Immature natural killer cell (primary cell): ENCODE measurements around the gene ZBTB49. TPM values are rescaled to one million over a fixed set of nuclear protein-coding genes. Genes with fewer than 3 reads are reported as not detected.
"Not testable (repeated sequence)": the region's sequence is repeated elsewhere in the genome, so short reads cannot be mapped to it uniquely, and the experiment has no call there.

Source experiments
- DNase-seq, 3 donors: peaks; one replicate each; pipeline ENCODE4 v3.0.0; 2022; ENCODE audit warnings: mixed read lengths in 1 of 3
- H3K27ac Mint-ChIP-seq, 6 donors: one replicate each; pipeline ENCODE4 v1.8.0; 2020; ENCODE audit warnings: mixed read lengths in 6 of 6, mild to moderate bottlenecking in 5 of 6, inconsistent platforms in 4 of 6, moderate library complexity in 3 of 6
- H3K27me3 Mint-ChIP-seq, 3 donors: one replicate each; pipeline ENCODE4 v1.8.0; 2020 to 2021; ENCODE audit warnings: low read depth in 3 of 3, mild to moderate bottlenecking in 3 of 3, mixed read lengths in 3 of 3, moderate library complexity in 3 of 3, inconsistent platforms in 1 of 3
- H3K36me3 Mint-ChIP-seq, 3 donors: one replicate each; pipeline ENCODE4 v1.8.0; 2020; ENCODE audit warnings: mixed read lengths in 3 of 3, inconsistent platforms in 2 of 3, mild to moderate bottlenecking in 2 of 3
- H3K4me1 Mint-ChIP-seq, 2 donors: one replicate each; pipeline ENCODE4 v1.8.0; 2020; ENCODE audit warnings: inconsistent platforms in 2 of 2, mild to moderate bottlenecking in 2 of 2, mixed read lengths in 2 of 2, moderate library complexity in 1 of 2
- H3K4me3 Mint-ChIP-seq, 5 donors: one replicate each; pipeline ENCODE4 v1.8.0; 2020; ENCODE audit warnings: mild to moderate bottlenecking in 5 of 5, mixed read lengths in 5 of 5, inconsistent platforms in 3 of 5, moderate library complexity in 3 of 5
- H3K9me3 Mint-ChIP-seq, 6 donors: one replicate each; pipeline ENCODE4 v1.8.0; 2020; ENCODE audit warnings: mild to moderate bottlenecking in 6 of 6, mixed read lengths in 6 of 6, inconsistent platforms in 4 of 6, moderate library complexity in 3 of 6
- polyA plus RNA-seq, 3 donors: library from polyadenylated mRNA; unstranded; fragments of 300-500 nt; fragmentation: Illumina TruSeq; gene quantifications; one replicate each; pipeline ENCODE4 v1.2.3, GENCODE V29; 2021

The ZBTB49 gene
- polyA plus RNA-seq, 3 donors from 2014 or later: 3.2 to 6.9 (median 4.6) TPM

- DNase-seq: no peak
- Mint-ChIP-seq H3K27me3 (peaks cover 0 to 4% (median 0%) of the 10 kb centered on the region in 3 donors), H3K27ac (peak overlapping the region in 1 of 6 donors; percentile 66), H3K4me3 (no peak overlapping the region), H3K4me1 (peaks cover 5 to 6% of the 10 kb centered on the region in 2 donors), H3K9me3 (no peaks in the 10 kb centered on the region), H3K36me3 (no peaks in the 10 kb centered on the region)
These were observed 48.4 kb downstream of the ZBTB49 start for GRCh38 chr4:4338210-4339001.

- Mint-ChIP-seq H3K27me3 (peaks cover 0 to 5% (median 0%) of the 10 kb centered on the region in 3 donors), H3K9me3 (no peaks in the 10 kb centered on the region), H3K4me3 (no peak overlapping the region), H3K36me3 (no peaks in the 10 kb centered on the region), H3K4me1 (peaks cover 5 to 6% of the 10 kb centered on the region in 2 donors), H3K27ac (peak overlapping the region in 1 of 6 donors; percentile 35)
- no peak for DNase-seq
These were observed 49.5 kb downstream of the ZBTB49 start for GRCh38 chr4:4339504-4340085.

- H3K27me3 Mint-ChIP-seq: peaks cover 0 to 5% (median 0%) of the 10 kb centered on the region in 3 donors
- H3K4me3 Mint-ChIP-seq: no peak overlapping the region
- H3K36me3 Mint-ChIP-seq: no peaks in the 10 kb centered on the region
- no peaks in the 10 kb centered on the region for H3K9me3 Mint-ChIP-seq
- no peak for DNase-seq
- H3K27ac Mint-ChIP-seq: peak overlapping the region in 1 of 6 donors; percentile 5
- peaks cover 2% of the 10 kb centered on the region in 2 donors for H3K4me1 Mint-ChIP-seq
These were observed 52.0 kb downstream of the ZBTB49 start for GRCh38 chr4:4341861-4342650.

GRCh38 chr4:4343038-4343437 lies 53.0 kb downstream of the ZBTB49 start:
- no peak for DNase-seq
- H3K27me3 Mint-ChIP-seq: peaks cover 0 to 5% (median 2%) of the 10 kb centered on the region in 3 donors
- H3K4me3 Mint-ChIP-seq: no peak overlapping the region
- peak overlapping the region in 2 of 6 donors; percentile 5 to 45 for H3K27ac Mint-ChIP-seq
- no peaks in the 10 kb centered on the region for H3K36me3 Mint-ChIP-seq
- peaks cover 12% of the 10 kb centered on the region in 2 donors for H3K4me1 Mint-ChIP-seq
- H3K9me3 Mint-ChIP-seq: no peaks in the 10 kb centered on the region

- peak overlapping the region in 1 of 6 donors; percentile 37 for H3K27ac Mint-ChIP-seq
- no peak overlapping the region for H3K4me3 Mint-ChIP-seq
- DNase-seq: no peak
- H3K4me1 Mint-ChIP-seq: peaks cover 29% of the 10 kb centered on the region in 2 donors
- peaks cover 8 to 13% (median 9%) of the 10 kb centered on the region in 3 donors for H3K27me3 Mint-ChIP-seq
- H3K36me3 Mint-ChIP-seq: no peaks in the 10 kb centered on the region
- peaks cover 0 to 8% (median 2%) of the 10 kb centered on the region in 6 donors for H3K9me3 Mint-ChIP-seq
These were observed 55.0 kb downstream of the ZBTB49 start for GRCh38 chr4:4344915-4345527.

- Mint-ChIP-seq H3K27me3 (peaks cover 8 to 13% (median 9%) of the 10 kb centered on the region in 3 donors), H3K4me1 (peaks cover 29% of the 10 kb centered on the region in 2 donors), H3K4me3 (peak overlapping the region in 4 of 5 donors; percentile 24 to 83 (median 56)), H3K27ac (peak overlapping the region; percentile 17 to 98 (median 88)), H3K9me3 (peaks cover 0 to 8% (median 2%) of the 10 kb centered on the region in 6 donors), H3K36me3 (no peaks in the 10 kb centered on the region)
- no peak for DNase-seq
These were observed 57.5 kb downstream of the ZBTB49 start for GRCh38 chr4:4347585-4347984.

- Mint-ChIP-seq H3K4me1 (peaks cover 29% of the 10 kb centered on the region in 2 donors), H3K27ac (peak overlapping the region; percentile 84 to 98 (median 92)), H3K4me3 (peak overlapping the region; percentile 75 to 84 (median 82)), H3K27me3 (peaks cover 8 to 13% (median 9%) of the 10 kb centered on the region in 3 donors)
- not testable (repeated sequence) for H3K9me3 Mint-ChIP-seq, H3K36me3 Mint-ChIP-seq
- DNase-seq: peak; percentile 72 to 86 (median 78)
These were observed 58.5 kb downstream of the ZBTB49 start for GRCh38 chr4:4348585-4348984.

- Mint-ChIP-seq H3K27ac (peak overlapping the region in 1 of 6 donors; percentile 48), H3K4me1 (peaks cover 29 to 32% of the 10 kb centered on the region in 2 donors), H3K4me3 (no peak overlapping the region), H3K36me3 (no peaks in the 10 kb centered on the region), H3K27me3 (peaks cover 6 to 15% (median 9%) of the 10 kb centered on the region in 3 donors), H3K9me3 (peaks cover 0 to 8% (median 2%) of the 10 kb centered on the region in 6 donors)
- no peak for DNase-seq
These were observed 59.8 kb downstream of the ZBTB49 start for GRCh38 chr4:4349867-4350266.

- H3K36me3 Mint-ChIP-seq: no peaks in the 10 kb centered on the region
- H3K27ac Mint-ChIP-seq: no peak overlapping the region
- peaks cover 0 to 8% (median 2%) of the 10 kb centered on the region in 6 donors for H3K9me3 Mint-ChIP-seq
- peaks cover 7 to 16% (median 9%) of the 10 kb centered on the region in 3 donors for H3K27me3 Mint-ChIP-seq
- H3K4me1 Mint-ChIP-seq: peaks cover 38 to 43% of the 10 kb centered on the region in 2 donors
- DNase-seq: no peak
- no peak overlapping the region for H3K4me3 Mint-ChIP-seq
These were observed 60.9 kb downstream of the ZBTB49 start for GRCh38 chr4:4350909-4351308.

- H3K9me3 Mint-ChIP-seq: no peaks in the 10 kb centered on the region
- H3K36me3 Mint-ChIP-seq: no peaks in the 10 kb centered on the region
- peaks cover 3 to 9% (median 6%) of the 10 kb centered on the region in 3 donors for H3K27me3 Mint-ChIP-seq
- DNase-seq: peak in 1 of 3 donors; percentile 18
- peak overlapping the region in 4 of 5 donors; percentile 28 to 68 (median 55) for H3K4me3 Mint-ChIP-seq
- H3K4me1 Mint-ChIP-seq: peaks cover 11 to 19% of the 10 kb centered on the region in 2 donors
- no peak overlapping the region for H3K27ac Mint-ChIP-seq
These were observed 65.3 kb downstream of the ZBTB49 start for GRCh38 chr4:4355302-4355701.

GRCh38 chr4:4356106-4357041 lies 66.3 kb downstream of the ZBTB49 start:
- Mint-ChIP-seq H3K27me3 (peaks cover 6 to 9% (median 6%) of the 10 kb centered on the region in 3 donors), H3K4me1 (peaks cover 11 to 21% of the 10 kb centered on the region in 2 donors), H3K27ac (no peak overlapping the region), H3K36me3 (no peaks in the 10 kb centered on the region), H3K4me3 (peak overlapping the region in 1 of 5 donors; percentile 22), H3K9me3 (no peaks in the 10 kb centered on the region)
- no peak for DNase-seq

GRCh38 chr4:4358093-4358854 lies 68.2 kb downstream of the ZBTB49 start:
- no peak for DNase-seq
- Mint-ChIP-seq H3K27ac (no peak overlapping the region), H3K4me3 (no peak overlapping the region), H3K27me3 (peaks cover 6 to 16% (median 6%) of the 10 kb centered on the region in 3 donors), H3K36me3 (no peaks in the 10 kb centered on the region), H3K9me3 (no peaks in the 10 kb centered on the region), H3K4me1 (peaks cover 16 to 28% of the 10 kb centered on the region in 2 donors)
